Spleen (tissue), 7 donors: Measurements from ENCODE around the gene PAK1.

Source experiments
- CTCF ChIP-seq, 11 experiments: fragments of 200-600 bp in 7 of 11; fragments of 450-650 bp in 4 of 11; sonication (generic) in 4 of 11; IDR thresholded peaks in 8 of 11; conservative IDR thresholded peaks in 3 of 11; 1 replicate in 7 of 11; 2 replicates in 4 of 11; pipeline versions ENCODE4 v1.4.0 to v1.8.0; 2016 to 2021; ENCODE audit warnings: antibody characterized with exemption in 11 of 11, inconsistent platforms in 4 of 11, mild to moderate bottlenecking in 1 of 11
- POLR2A ChIP-seq, 3 donors: fragments of 450-650 bp; IDR thresholded peaks; one replicate each; pipeline ENCODE4 v1.5.1; 2017; ENCODE audit warnings: antibody characterized with exemption in 3 of 3, mild to moderate bottlenecking in 1 of 3
- donor health status: DM: no; HTN: no; CAD: no; lungs with moderate emphysema.
- donor health status: DM: no; HTN: no; CAD: no.
- donor health status: DM: no; HTN: no; CAD: no.

GRCh38 chr11:77517226-77517625, 43.3 kb upstream of the PAK1 start:
- TF ChIP-seq CTCF (IDR thresholded peaks at IDR 0.05 in 8 of 11, conservative IDR thresholded peaks at IDR 0.05 in 3 of 11) (no peak), POLR2A (IDR thresholded peaks at IDR 0.05) (no peak)
